Stimulated activated memory B cell treated with anti-CD40 and anti-IgM and Interleukin-4, amounts not matched to agents 10 μg/mL and 1 μg/mL and 100 μg/mL, for 72 hours (primary cell): ENCODE measurements around the gene ZNF132.
"Not testable (repeated sequence)": the region's sequence is repeated elsewhere in the genome, so short reads cannot be mapped to it uniquely, and the experiment has no call there.

ENCODE experiments used
- ATAC-seq: fragments of 150-1000 bp; cut with Tn5 transposase; 2 replicates; pipeline ENCODE4 v1.10.0; 2021
- H3K27ac Mint-ChIP-seq: one replicate; pipeline ENCODE4 v1.8.0; 2022; ENCODE audit warnings: mild to moderate bottlenecking, mixed read lengths
- H3K27me3 Mint-ChIP-seq: one replicate; pipeline ENCODE4 v1.8.0; 2022; ENCODE audit warnings: mixed read lengths
- H3K36me3 Mint-ChIP-seq: one replicate; pipeline ENCODE4 v1.8.0; 2022; ENCODE audit warnings: mixed read lengths
- H3K4me1 Mint-ChIP-seq: one replicate; pipeline ENCODE4 v1.8.0; 2022; ENCODE audit warnings: mixed read lengths
- H3K4me3 Mint-ChIP-seq: one replicate; pipeline ENCODE4 v1.8.0; 2022; ENCODE audit warnings: mild to moderate bottlenecking, moderate library complexity, mixed read lengths
- H3K9me3 Mint-ChIP-seq: one replicate; pipeline ENCODE4 v1.8.0; 2022; ENCODE audit warnings: mixed read lengths

The ZNF132 gene

GRCh38 chr19:58439576-58440554 is at the start of gene ZNF132:
Gene ZNF132, minus strand, starts transcription at chr19:58440153. Its CDS starts 332 bp downstream, at chr19:58439821.
- Mint-ChIP-seq H3K36me3 (peaks cover 62% of the 10 kb centered on the region), H3K27ac (peak within 1 kb of the TSS; percentile 89), H3K9me3 (peaks cover 40% of the 10 kb centered on the region), H3K27me3 (no peaks in the 10 kb centered on the region), H3K4me3 (peak within 1 kb of the TSS; percentile 96), H3K4me1 (peaks cover 41% of the 10 kb centered on the region)
- ATAC-seq = peak; percentile 100

- not testable (repeated sequence) for ATAC-seq, H3K4me3 Mint-ChIP-seq, H3K27me3 Mint-ChIP-seq, H3K27ac Mint-ChIP-seq, H3K4me1 Mint-ChIP-seq, H3K9me3 Mint-ChIP-seq
- H3K36me3 Mint-ChIP-seq = peaks cover 24% of the 10 kb centered on the region
These were observed 44.4 kb upstream of the ZNF132 start for GRCh38 chr19:58484349-58484748.

- H3K27ac Mint-ChIP-seq = no peak overlapping the region
- H3K4me3 Mint-ChIP-seq = no peak overlapping the region
- no peaks in the 10 kb centered on the region for H3K9me3 Mint-ChIP-seq
- no peak for ATAC-seq
- peaks cover 5% of the 10 kb centered on the region for H3K4me1 Mint-ChIP-seq
- H3K36me3 Mint-ChIP-seq = peaks cover 29% of the 10 kb centered on the region
- no peaks in the 10 kb centered on the region for H3K27me3 Mint-ChIP-seq
These were observed 43.8 kb upstream of the ZNF132 start for GRCh38 chr19:58483776-58484175.

DNA sequence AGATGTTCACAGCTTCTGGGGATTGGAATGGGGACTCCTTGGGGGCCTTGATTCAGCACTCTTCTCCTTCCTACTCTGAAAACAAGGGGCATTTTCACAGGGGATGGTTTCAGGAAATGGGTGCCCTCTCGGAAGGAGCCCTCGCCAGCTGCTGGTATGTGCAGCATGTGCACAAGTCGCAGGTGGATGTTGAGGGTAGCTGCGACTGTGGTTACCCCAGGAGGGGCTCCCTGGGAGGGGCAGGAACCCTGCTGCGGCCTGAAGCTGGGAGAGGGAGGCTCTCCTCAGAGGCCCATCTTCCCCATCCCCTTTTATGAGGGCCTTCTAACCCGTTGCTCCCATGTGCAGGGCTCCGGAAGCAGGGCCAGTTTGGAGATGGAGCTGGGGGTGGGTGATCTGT is 42.4 kb upstream of the ZNF132 start:
- H3K9me3 Mint-ChIP-seq = no peaks in the 10 kb centered on the region
- peaks cover 14% of the 10 kb centered on the region for H3K4me1 Mint-ChIP-seq
- H3K27ac Mint-ChIP-seq = no peak overlapping the region
- peaks cover 29% of the 10 kb centered on the region for H3K36me3 Mint-ChIP-seq
- H3K4me3 Mint-ChIP-seq = no peak overlapping the region
- no peaks in the 10 kb centered on the region for H3K27me3 Mint-ChIP-seq
- ATAC-seq = no peak

DNA sequence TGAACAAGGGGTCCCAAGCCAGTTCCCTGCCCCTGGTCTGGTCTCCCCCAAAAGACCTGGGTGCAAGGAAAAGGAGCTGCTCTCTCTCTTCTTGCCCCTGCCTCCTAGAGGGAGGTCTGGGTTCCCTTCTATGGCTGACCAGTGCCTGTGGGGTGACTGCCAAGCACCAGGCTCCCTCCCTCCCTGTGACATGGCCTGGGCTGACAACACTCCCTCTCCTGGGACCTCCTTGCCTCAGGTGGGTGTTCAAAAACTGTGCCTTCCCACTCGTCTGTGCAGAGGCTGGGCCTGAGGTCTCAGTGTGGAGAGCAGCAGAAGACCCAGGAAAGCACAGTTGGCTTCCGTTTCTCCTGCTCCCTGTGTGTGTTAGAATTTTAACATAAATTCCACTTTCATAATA is 40.9 kb upstream of the ZNF132 start:
- Mint-ChIP-seq H3K27ac (no peak overlapping the region), H3K4me3 (no peak overlapping the region), H3K27me3 (no peaks in the 10 kb centered on the region), H3K9me3 (no peaks in the 10 kb centered on the region), H3K36me3 (peaks cover 24% of the 10 kb centered on the region), H3K4me1 (peaks cover 24% of the 10 kb centered on the region)
- ATAC-seq = no peak

DNA sequence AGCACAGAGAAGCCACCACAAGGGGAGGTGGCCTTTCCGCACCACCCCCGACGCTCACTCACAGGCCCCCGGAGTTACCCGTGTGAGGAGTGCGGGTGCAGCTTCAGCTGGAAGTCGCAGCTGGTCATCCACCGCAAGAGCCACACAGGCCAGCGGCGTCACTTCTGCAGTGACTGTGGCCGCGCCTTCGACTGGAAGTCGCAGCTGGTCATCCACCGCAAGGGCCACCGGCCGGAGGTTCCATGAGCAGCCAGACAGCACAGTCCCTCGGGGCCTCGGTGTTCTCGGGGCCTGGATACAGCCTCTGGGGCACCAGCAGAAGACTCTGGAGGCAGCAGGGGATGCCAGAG is 40.5 kb upstream of the ZNF132 start:
- H3K9me3 Mint-ChIP-seq = no peaks in the 10 kb centered on the region
- no peak overlapping the region for H3K4me3 Mint-ChIP-seq
- H3K27me3 Mint-ChIP-seq = no peaks in the 10 kb centered on the region
- no peak for ATAC-seq
- peaks cover 24% of the 10 kb centered on the region for H3K4me1 Mint-ChIP-seq
- H3K36me3 Mint-ChIP-seq = peaks cover 24% of the 10 kb centered on the region
- H3K27ac Mint-ChIP-seq = no peak overlapping the region

GRCh38 chr19:58479736-58480480 is 40.0 kb upstream of the ZNF132 start:
- no peak overlapping the region for H3K4me3 Mint-ChIP-seq
- no peak for ATAC-seq
- H3K27ac Mint-ChIP-seq = no peak overlapping the region
- no peaks in the 10 kb centered on the region for H3K9me3 Mint-ChIP-seq
- H3K36me3 Mint-ChIP-seq = peaks cover 24% of the 10 kb centered on the region
- H3K4me1 Mint-ChIP-seq = peaks cover 29% of the 10 kb centered on the region
- H3K27me3 Mint-ChIP-seq = no peaks in the 10 kb centered on the region

GRCh38 chr19:58479303-58479702 is 39.4 kb upstream of the ZNF132 start:
- Mint-ChIP-seq H3K27ac (no peak overlapping the region), H3K9me3 (no peaks in the 10 kb centered on the region), H3K4me3 (no peak overlapping the region), H3K4me1 (peaks cover 35% of the 10 kb centered on the region), H3K27me3 (no peaks in the 10 kb centered on the region), H3K36me3 (peaks cover 24% of the 10 kb centered on the region)
- no peak for ATAC-seq

DNA sequence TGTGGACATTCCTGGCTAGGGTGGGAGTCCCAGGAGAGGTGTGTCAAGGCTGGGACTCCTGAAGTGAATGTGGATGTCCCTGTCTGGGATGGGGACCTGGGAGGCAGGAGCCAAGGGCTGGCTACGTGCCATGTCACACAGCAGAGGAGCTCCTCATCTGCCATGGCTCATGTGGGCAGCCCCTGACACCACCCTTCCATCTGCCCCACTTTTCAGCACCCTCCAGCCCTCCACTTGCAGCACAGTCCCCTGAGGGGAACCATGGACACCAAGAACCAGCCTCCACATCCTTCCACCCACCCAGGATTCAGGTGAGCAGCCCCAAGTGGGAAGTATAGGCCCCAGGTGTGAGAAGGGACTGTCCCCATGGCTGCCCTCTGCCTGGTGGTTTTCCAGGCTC is 37.9 kb upstream of the ZNF132 start:
- no peak for ATAC-seq
- Mint-ChIP-seq H3K27ac (no peak overlapping the region), H3K9me3 (no peaks in the 10 kb centered on the region), H3K4me1 (peaks cover 38% of the 10 kb centered on the region), H3K4me3 (no peak overlapping the region), H3K27me3 (no peaks in the 10 kb centered on the region), H3K36me3 (peaks cover 28% of the 10 kb centered on the region)

DNA sequence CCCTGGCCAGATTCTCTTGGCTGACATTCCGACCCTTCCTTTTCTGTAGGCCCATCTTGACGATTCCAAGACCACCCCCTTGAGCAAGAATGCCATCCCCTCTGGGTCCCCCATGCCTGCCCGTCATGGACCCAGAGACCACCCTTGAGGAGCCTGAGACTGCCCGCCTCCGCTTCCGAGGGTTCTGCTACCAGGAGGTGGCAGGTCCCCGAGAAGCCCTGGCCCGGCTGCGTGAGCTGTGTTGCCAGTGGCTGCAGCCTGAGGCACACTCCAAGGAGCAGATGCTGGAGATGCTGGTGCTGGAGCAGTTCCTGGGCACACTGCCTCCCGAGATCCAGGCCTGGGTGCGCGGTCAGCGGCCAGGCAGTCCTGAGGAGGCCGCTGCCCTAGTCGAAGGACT is 37.2 kb upstream of the ZNF132 start:
- H3K36me3 Mint-ChIP-seq = peaks cover 29% of the 10 kb centered on the region

DNA sequence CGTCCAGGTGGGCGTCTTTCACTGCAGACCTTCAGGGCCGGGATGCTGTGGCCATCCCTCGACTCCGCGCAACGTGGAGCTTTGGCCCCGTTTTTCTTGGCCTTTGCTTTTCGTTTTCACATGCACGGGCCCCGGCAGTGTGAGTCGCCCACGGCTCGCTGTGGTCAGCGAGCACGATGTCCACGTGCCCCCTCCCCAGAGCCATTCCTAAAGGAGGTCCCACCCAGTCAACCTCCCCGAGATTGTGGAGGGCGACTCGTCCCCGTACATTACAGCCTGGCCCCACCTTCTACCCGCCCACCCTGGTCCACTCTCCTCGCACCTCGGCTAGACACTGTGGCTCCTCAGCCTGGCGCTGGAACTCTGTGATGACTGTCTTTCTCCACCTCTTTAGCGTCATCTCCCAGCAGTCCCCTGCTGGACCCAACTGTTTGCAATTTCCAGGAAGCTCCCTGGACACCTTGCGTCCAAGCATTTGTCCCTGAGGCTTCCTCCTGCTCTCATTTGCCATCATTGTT is 36.6 kb upstream of the ZNF132 start:
- Mint-ChIP-seq H3K9me3 (no peaks in the 10 kb centered on the region), H3K4me3 (peak overlapping the region; percentile 91), H3K36me3 (peaks cover 32% of the 10 kb centered on the region), H3K4me1 (peaks cover 38% of the 10 kb centered on the region), H3K27ac (peak overlapping the region; percentile 88), H3K27me3 (no peaks in the 10 kb centered on the region)
- ATAC-seq = peak; percentile 0

More for the DNA sequence above, 37.2 kb upstream of the ZNF132 start:
- no peaks in the 10 kb centered on the region for H3K9me3 Mint-ChIP-seq
- no peak for ATAC-seq
- peak overlapping the region; percentile 88 for H3K27ac Mint-ChIP-seq
- H3K4me3 Mint-ChIP-seq = peak overlapping the region; percentile 91
- no peaks in the 10 kb centered on the region for H3K27me3 Mint-ChIP-seq
- H3K4me1 Mint-ChIP-seq = peaks cover 38% of the 10 kb centered on the region

DNA sequence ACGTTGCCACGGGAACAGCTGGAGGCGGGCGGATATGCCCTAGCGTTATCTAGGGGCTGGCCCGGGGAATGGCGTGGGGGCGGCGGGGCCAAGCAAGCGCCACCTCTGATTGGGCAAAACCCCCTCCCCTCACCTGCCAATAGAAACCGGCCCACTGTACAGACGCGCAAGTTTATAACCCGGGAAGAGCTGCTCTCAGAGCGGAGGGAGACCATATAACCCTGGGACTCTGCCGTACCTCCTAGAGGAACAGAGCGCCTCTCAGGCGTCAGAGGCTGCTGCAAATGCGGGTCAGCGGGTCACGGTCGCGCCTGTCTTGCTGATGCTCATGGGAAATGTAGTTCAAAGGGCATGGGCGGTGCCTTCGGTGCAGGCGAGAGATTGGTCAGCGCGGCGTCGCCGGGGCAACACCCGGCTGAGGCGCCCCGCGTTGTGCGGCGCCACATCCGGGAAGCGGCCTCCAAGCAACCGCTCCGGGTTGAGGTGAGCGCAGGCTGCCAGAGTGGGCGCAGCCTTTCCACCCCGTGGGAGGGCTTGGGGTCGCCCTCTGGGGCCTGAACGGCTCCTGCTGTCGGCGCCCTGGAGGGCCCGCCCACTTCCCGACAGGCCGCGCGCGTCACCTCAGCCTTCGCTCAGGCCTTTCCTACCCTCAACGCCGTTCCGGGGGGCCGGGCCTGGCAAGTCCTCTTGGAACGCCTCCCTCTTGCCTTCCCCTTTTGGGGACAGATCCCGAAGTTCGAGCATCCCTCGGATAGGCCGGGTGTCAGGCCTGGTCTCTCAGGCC is 36.0 kb upstream of the ZNF132 start, which contains the start of gene ZNF446:
ZNF446 (plus strand) TSS at position 639 of the 784 bp plus-strand sequence. CDS start 867 bp downstream, outside the sequence.
- peaks cover 30% of the 10 kb centered on the region for H3K36me3 Mint-ChIP-seq
- H3K4me1 Mint-ChIP-seq = peaks cover 35% of the 10 kb centered on the region
- no peaks in the 10 kb centered on the region for H3K27me3 Mint-ChIP-seq
- ATAC-seq = peak; percentile 95
- H3K27ac Mint-ChIP-seq = peak within 1 kb of the TSS; percentile 88
- H3K4me3 Mint-ChIP-seq = peak within 1 kb of the TSS; percentile 91
- no peaks in the 10 kb centered on the region for H3K9me3 Mint-ChIP-seq

DNA sequence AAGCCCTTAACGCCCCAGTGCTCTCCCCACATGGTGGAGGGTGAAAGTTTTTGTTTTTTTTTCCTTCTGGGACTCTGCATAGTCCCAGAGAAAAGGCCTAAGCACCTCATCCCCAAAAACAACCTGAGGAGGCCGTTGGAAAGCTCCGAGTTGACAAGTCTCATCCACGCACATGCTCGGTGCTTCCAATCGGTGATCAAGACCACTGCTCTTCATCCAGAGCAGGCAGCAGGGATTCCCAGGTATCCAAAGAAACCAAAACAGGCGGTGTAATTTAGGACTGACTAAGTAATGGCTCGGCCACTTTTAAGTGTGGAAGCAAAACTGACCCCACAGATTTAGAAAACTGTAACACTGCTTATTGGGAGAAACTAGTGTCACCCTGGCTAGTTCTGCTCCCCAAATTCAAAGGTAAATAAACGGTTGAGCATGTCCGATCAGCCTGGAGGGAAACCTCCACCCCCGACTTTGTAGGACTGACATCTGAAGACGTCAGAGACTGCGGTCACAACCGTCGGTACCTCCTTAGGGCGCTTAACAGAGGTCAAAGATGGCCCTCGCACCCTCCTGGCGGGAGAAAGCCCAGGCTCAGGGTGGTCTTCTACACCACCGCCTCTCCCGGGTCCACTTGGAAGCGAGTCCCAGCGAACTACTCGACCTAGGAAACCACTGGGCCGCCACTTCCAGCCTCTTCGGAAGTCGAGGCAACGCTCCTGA is 35.2 kb upstream of the ZNF132 start:
- H3K27me3 Mint-ChIP-seq = no peaks in the 10 kb centered on the region
- peaks cover 33% of the 10 kb centered on the region for H3K4me1 Mint-ChIP-seq
- H3K4me3 Mint-ChIP-seq = peak overlapping the region; percentile 91
- H3K36me3 Mint-ChIP-seq = peaks cover 34% of the 10 kb centered on the region
- H3K27ac Mint-ChIP-seq = peak overlapping the region; percentile 88
- ATAC-seq = peak; percentile 1
- no peaks in the 10 kb centered on the region for H3K9me3 Mint-ChIP-seq

GRCh38 chr19:58474291-58474996 is 34.5 kb upstream of the ZNF132 start:
- H3K4me1 Mint-ChIP-seq = peaks cover 33% of the 10 kb centered on the region
- H3K36me3 Mint-ChIP-seq = peaks cover 36% of the 10 kb centered on the region
- no peaks in the 10 kb centered on the region for H3K27me3 Mint-ChIP-seq
- peak overlapping the region; percentile 21 for H3K4me3 Mint-ChIP-seq
- H3K9me3 Mint-ChIP-seq = no peaks in the 10 kb centered on the region
- no peak overlapping the region for H3K27ac Mint-ChIP-seq
- no peak for ATAC-seq
